Right lobe of liver (tissue), 6 donors: Measurements from ENCODE around the gene MED26. TPM values are rescaled to one million over a fixed set of nuclear protein-coding genes. Genes with fewer than 3 reads are reported as not detected.

ENCODE experiments used
- ATAC-seq, 4 donors: fragments of 200-7000 bp; cut with Tn5 transposase; one replicate each; pipeline ENCODE4 v1.9.1; 2020; ENCODE audit warnings: mild to moderate bottlenecking in 4 of 4, moderate library complexity in 4 of 4
- DNase-seq, 3 donors: peaks; one replicate each; pipeline ENCODE4 v3.0.0-alpha.2; 2020
- H3K27ac ChIP-seq, 3 donors: fragments of 200-600 bp; one replicate each; pipeline ENCODE4 v1.8.0; 2022
- H3K27me3 ChIP-seq, 2 donors: fragments of 200-600 bp; one replicate each; pipeline ENCODE4 v1.8.0; 2022
- H3K36me3 ChIP-seq, 4 donors: fragments of 200-600 bp; sonication (generic) in 1 of 4; one replicate each; pipeline versions ENCODE4 v1.5.1 to v1.8.0; 2017 to 2022; ENCODE audit warnings: control low read depth in 1 of 4
- H3K4me1 ChIP-seq, 4 donors: fragments of 200-600 bp; sonication (generic) in 1 of 4; one replicate each; pipeline versions ENCODE4 v1.5.1 to v1.8.0; 2017 to 2022; ENCODE audit warnings: control low read depth in 1 of 4
- H3K4me3 ChIP-seq, 3 donors: fragments of 200-600 bp; one replicate each; pipeline ENCODE4 v1.8.0; 2022
- H3K9me3 ChIP-seq, 4 donors: fragments of 200-600 bp; sonication (generic) in 1 of 4; one replicate each; pipeline versions ENCODE4 v1.5.1 to v1.8.0; 2017 to 2022; ENCODE audit warnings: control low read depth in 1 of 4
- POLR2A ChIP-seq: fragments of 450-650 bp; IDR thresholded peaks from one replicate; pipeline ENCODE4 v1.6.1; 2017; ENCODE audit warnings: antibody characterized with exemption, mild to moderate bottlenecking
- WGBS: methylation state at CpG from one replicate; pipeline ENCODE4 v1.1.6; 2018; ENCODE audit warnings: low coverage, low lambda C conversion rate; ENCODE audit not compliant: insufficient coverage; ENCODE audit errors: missing lambda C conversion rate; 5-methylcytosine and 5-hydroxymethylcytosine counted together
- intact Hi-C, 2 donors: fragments of 100-400 bp; cut with DNase I; formaldehyde crosslinking; loops; one replicate each; pipeline versions ENCODE4 v1.11.2 to v1.14.1; 2022
- total RNA-seq, 6 experiments: library from RNA; depleted of rRNA in 2 of 6; stranded (reverse); fragments of >200 nt in 2 of 6; fragmentation: NEBNext Ultra II Directional in 3 of 6; extraction: Animal tissue kit (Norgen Biotek cat#: 25700) in 3 of 6; gene quantifications; one replicate each; pipeline versions ENCODE4 v1.1.0 to v1.2.4, GENCODE V29; 2016 to 2023
- TF ChIP-seq, protein P1 (sequence below), 4 donors: fragments of 200-600 bp in 3 of 4; fragments of 450-650 bp in 1 of 4; IDR thresholded peaks; one replicate each; pipeline versions ENCODE4 v1.5.1 to v1.8.0; 2016 to 2022; ENCODE audit warnings: antibody characterized with exemption in 4 of 4, mild to moderate bottlenecking in 2 of 4
- donor health status: DM: no; HTN: yes; CAD: no.
- donor health status: DM: no; HTN: no; CAD: no.
- donor health status: DM: no; HTN: no; CAD: no.
- donor health status: DM: no; HTN: yes; CAD: no.
- donor health status: DM: no; HTN: yes; CAD: no.

Gene MED26
- total RNA-seq, 6 experiments from 2014 or later: 3.4 to 5.4 (median 4.4) TPM

DNA sequence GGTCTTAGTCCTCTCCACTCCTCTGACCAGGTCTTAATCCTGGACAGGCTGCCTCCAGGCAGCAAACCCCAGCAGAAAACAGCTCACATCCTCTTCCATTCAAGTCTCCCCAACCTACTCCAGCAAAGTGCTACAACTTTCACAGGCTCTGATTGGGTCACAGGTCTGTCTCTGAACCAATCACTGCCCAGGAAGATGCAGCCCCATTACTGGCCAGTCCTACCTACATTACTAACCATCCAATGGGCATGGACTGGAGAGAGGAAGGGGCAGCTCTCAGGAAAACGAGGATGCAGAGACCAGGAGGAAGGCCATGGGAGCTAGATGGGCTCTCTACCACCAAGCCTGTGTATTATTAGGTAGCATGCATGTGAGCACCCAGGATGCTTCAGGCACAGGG is 12.2 kb downstream of the MED26 start:
- Histone ChIP-seq H3K9me3 (no peaks in the 10 kb centered on the region), H3K4me3 (no peak overlapping the region), H3K27me3 (no peaks in the 10 kb centered on the region), H3K4me1 (peaks cover 0 to 18% (median 9%) of the 10 kb centered on the region in 4 donors), H3K36me3 (no peaks in the 10 kb centered on the region), H3K27ac (no peak overlapping the region)
- TF ChIP-seq, protein P1, sequence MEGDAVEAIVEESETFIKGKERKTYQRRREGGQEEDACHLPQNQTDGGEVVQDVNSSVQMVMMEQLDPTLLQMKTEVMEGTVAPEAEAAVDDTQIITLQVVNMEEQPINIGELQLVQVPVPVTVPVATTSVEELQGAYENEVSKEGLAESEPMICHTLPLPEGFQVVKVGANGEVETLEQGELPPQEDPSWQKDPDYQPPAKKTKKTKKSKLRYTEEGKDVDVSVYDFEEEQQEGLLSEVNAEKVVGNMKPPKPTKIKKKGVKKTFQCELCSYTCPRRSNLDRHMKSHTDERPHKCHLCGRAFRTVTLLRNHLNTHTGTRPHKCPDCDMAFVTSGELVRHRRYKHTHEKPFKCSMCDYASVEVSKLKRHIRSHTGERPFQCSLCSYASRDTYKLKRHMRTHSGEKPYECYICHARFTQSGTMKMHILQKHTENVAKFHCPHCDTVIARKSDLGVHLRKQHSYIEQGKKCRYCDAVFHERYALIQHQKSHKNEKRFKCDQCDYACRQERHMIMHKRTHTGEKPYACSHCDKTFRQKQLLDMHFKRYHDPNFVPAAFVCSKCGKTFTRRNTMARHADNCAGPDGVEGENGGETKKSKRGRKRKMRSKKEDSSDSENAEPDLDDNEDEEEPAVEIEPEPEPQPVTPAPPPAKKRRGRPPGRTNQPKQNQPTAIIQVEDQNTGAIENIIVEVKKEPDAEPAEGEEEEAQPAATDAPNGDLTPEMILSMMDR (IDR thresholded peaks at IDR 0.05): no peak
- TF ChIP-seq POLR2A: no peak
- ATAC-seq: no peak
- DNase-seq: no peak
- 80% methylated on average over 1 of the region's 1 CpG for WGBS
- intact Hi-C loops: no loop called here

DNA sequence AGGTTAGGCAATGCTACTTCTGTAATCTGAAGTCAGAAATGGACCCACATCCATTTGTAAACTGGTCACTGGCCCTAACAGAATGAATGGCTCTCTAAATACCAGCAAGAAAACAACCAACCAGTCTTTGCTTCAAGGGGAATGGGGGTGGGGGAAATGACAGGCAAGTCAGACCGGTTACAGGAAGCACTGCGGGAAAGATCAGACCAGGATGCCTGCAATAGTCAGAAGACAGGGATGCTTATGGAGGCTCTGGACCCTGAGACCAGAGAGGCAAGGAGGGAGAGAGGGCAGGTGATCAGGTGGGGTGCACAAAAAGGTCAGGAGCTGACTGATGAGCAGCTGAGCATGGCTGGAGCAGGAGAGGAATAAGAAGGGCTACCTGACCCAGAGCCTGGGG is 13.1 kb downstream of the MED26 start:
- WGBS: 26% methylated on average over 2 of the region's 2 CpGs
- H3K4me1 ChIP-seq: peaks cover 0 to 18% (median 8%) of the 10 kb centered on the region in 4 donors
- TF ChIP-seq POLR2A: no peak
- TF ChIP-seq, protein P1 (IDR thresholded peaks at IDR 0.05): no peak
- H3K36me3 ChIP-seq: no peaks in the 10 kb centered on the region
- no peaks in the 10 kb centered on the region for H3K9me3 ChIP-seq
- no peak for ATAC-seq
- H3K27me3 ChIP-seq: no peaks in the 10 kb centered on the region
- intact Hi-C loops: no loop called here
- no peak for DNase-seq
- H3K4me3 ChIP-seq: no peak overlapping the region
- H3K27ac ChIP-seq: no peak overlapping the region

DNA sequence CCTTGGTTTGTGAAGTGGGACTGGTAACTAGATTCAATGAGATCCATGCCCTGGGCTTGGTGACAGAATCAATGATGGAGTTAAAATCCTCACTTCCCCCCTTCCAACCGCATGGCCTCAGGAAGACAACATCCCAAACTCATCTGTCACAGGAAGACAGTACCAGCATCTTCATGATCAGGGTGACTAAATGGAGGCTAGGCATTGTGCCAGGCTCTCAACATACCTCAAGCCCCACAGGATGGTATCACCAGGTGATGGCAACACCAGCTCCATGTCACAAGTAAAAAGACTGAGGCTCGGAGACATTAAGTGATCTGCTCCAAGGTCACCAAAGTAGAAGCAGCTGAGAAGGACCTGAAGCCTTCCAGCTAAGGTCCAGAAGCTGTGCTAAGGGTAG is 14.2 kb downstream of the MED26 start:
- intact Hi-C loops: no loop called here
- no peak for DNase-seq
- peaks cover 0 to 22% (median 9%) of the 10 kb centered on the region in 4 donors for H3K4me1 ChIP-seq
- no peak for TF ChIP-seq POLR2A
- TF ChIP-seq, protein P1 (IDR thresholded peaks at IDR 0.05): no peak
- no peak overlapping the region for H3K27ac ChIP-seq
- ATAC-seq: no peak
- no peaks in the 10 kb centered on the region for H3K9me3 ChIP-seq
- H3K36me3 ChIP-seq: no peaks in the 10 kb centered on the region
- no peaks in the 10 kb centered on the region for H3K27me3 ChIP-seq
- no peak overlapping the region for H3K4me3 ChIP-seq
- 88% methylated on average over 2 of the region's 2 CpGs for WGBS

DNA sequence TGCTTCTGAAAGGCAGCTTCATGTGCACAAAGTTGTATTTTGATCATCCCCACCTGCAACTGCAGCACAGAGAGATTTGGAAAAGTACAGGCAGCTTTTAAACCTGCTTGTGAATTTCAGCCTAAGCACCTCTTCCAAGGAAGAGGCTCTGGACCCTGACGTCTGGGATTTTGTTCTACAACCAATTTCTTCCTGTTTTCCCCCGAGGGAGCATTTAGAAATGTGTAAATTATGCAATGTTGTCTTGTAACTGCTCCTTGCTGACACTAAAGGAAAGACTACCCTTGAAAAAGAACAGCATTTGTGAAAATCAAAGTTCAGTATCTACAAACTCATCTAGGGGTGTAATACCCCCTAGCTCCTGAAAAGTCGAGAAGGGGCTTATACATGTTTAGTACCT is 15.4 kb downstream of the MED26 start:
- Histone ChIP-seq H3K27me3 (no peaks in the 10 kb centered on the region), H3K4me3 (no peak overlapping the region), H3K9me3 (no peaks in the 10 kb centered on the region), H3K4me1 (peaks cover 0 to 32% (median 14%) of the 10 kb centered on the region in 4 donors), H3K27ac (peak overlapping the region in 2 of 3 donors; percentile 33 to 36), H3K36me3 (no peaks in the 10 kb centered on the region)
- ATAC-seq (no peak), DNase-seq (no peak)
- intact Hi-C loops: no loop called here
- peak; percentile 17 for TF ChIP-seq POLR2A
- TF ChIP-seq, protein P1 (IDR thresholded peaks at IDR 0.05): no peak
- 31% methylated on average over 3 of the region's 3 CpGs for WGBS

DNA sequence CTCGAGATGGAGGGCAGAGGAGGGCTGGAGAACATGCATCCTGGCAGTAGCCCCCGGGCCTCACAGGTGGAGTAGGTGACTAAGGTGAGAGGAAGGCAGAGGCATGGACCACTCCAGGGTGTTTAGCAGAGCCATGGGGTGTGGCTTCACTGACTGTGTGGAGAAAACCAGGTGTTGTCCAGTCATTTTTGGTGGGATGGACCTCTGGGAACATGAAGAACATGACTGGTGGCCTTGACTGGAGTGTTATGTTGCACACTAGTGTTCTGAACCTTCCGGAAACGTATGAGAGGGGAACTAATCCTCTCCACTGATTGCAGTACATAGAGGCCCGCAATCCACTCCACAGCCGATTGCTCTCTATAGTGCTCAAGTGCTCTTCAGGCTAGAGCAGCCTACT is 16.9 kb downstream of the MED26 start:
- Histone ChIP-seq H3K36me3 (no peaks in the 10 kb centered on the region), H3K9me3 (no peaks in the 10 kb centered on the region), H3K27ac (peak overlapping the region; percentile 33 to 66 (median 48)), H3K4me3 (no peak overlapping the region), H3K4me1 (peaks cover 0 to 32% (median 14%) of the 10 kb centered on the region in 4 donors), H3K27me3 (no peaks in the 10 kb centered on the region)
- no peak for ATAC-seq
- DNase-seq: no peak
- no peak for TF ChIP-seq POLR2A
- TF ChIP-seq, protein P1 (IDR thresholded peaks at IDR 0.05): no peak
- intact Hi-C loops: no loop called here
- WGBS: 97% methylated on average over 3 of the region's 6 CpGs
